ENCODE data around the gene ADM2. TPM values are rescaled to one million over a fixed set of nuclear protein-coding genes. Genes with fewer than 3 reads are reported as not detected.

ADM2 gene
- total RNA-seq, 2 donors from 2014 or later: 6.0 to 7.0 TPM

- Mint-ChIP-seq H3K9me3 (no peaks in the 10 kb centered on the region), H3K36me3 (peaks cover 7 to 22% of the 10 kb centered on the region in 2 donors), H3K27ac (no peak overlapping the region)
- DNase-seq (ENCODE audit: low spot score in 2 of 2) (no peak), ATAC-seq (no peak)
Observed at GRCh38 chr22:50522208-50522805, 41.0 kb downstream of the ADM2 start.

- no peak for ATAC-seq
- peak overlapping the region; percentile 82 to 92 for H3K27ac Mint-ChIP-seq
- peaks cover 7 to 29% of the 10 kb centered on the region in 2 donors for H3K36me3 Mint-ChIP-seq
Observed at GRCh38 chr22:50522806-50523438, 41.6 kb downstream of the ADM2 start.

GRCh38 chr22:50523458-50523805 is 42.1 kb downstream of the ADM2 start:
- ATAC-seq (no peak), DNase-seq (ENCODE audit: low spot score in 2 of 2) (no peak)
- peaks cover 7 to 34% of the 10 kb centered on the region in 2 donors for H3K36me3 Mint-ChIP-seq
- peak overlapping the region; percentile 82 to 92 for H3K27ac Mint-ChIP-seq
- no peaks in the 10 kb centered on the region for H3K9me3 Mint-ChIP-seq

More at GRCh38 chr22:50522806-50523438, 41.6 kb downstream of the ADM2 start:
- H3K9me3 Mint-ChIP-seq: no peaks in the 10 kb centered on the region
- DNase-seq (ENCODE audit: low spot score in 2 of 2): no peak

- H3K27ac Mint-ChIP-seq: peak overlapping the region; percentile 92 to 99
- peaks cover 7 to 38% of the 10 kb centered on the region in 2 donors for H3K36me3 Mint-ChIP-seq
- ATAC-seq (no peak), DNase-seq (ENCODE audit: low spot score in 2 of 2) (no peak)
- H3K9me3 Mint-ChIP-seq: no peaks in the 10 kb centered on the region
Observed at GRCh38 chr22:50523806-50524675, 42.7 kb downstream of the ADM2 start.

- peaks cover 7 to 34% of the 10 kb centered on the region in 2 donors for H3K36me3 Mint-ChIP-seq
- H3K27ac Mint-ChIP-seq: peak overlapping the region; percentile 92 to 99
- ATAC-seq: no peak
- no peaks in the 10 kb centered on the region for H3K9me3 Mint-ChIP-seq
- no peak for DNase-seq (ENCODE audit: low spot score in 2 of 2)
Observed at GRCh38 chr22:50524676-50525103, 43.3 kb downstream of the ADM2 start.

GRCh38 chr22:50525104-50525857 is 43.9 kb downstream of the ADM2 start, which contains the start of gene SCO2:
SCO2 (minus strand) TSS chr22:50525598; CDS start chr22:50524411, 1,187 bp downstream.
- peak; percentile 61 to 62 for ATAC-seq

GRCh38 chr22:50525858-50526107 is 44.4 kb downstream of the ADM2 start:
- H3K36me3 Mint-ChIP-seq: peaks cover 7 to 31% of the 10 kb centered on the region in 2 donors
- no peaks in the 10 kb centered on the region for H3K9me3 Mint-ChIP-seq
- no peak for DNase-seq (ENCODE audit: low spot score in 2 of 2)
- peak overlapping the region; percentile 86 to 92 for H3K27ac Mint-ChIP-seq
- ATAC-seq: no peak

More at GRCh38 chr22:50525104-50525857, 43.9 kb downstream of the ADM2 start, which contains the start of gene SCO2:
- Mint-ChIP-seq H3K27ac (peak within 1 kb of the TSS; percentile 92 to 99), H3K9me3 (no peaks in the 10 kb centered on the region), H3K36me3 (peaks cover 7 to 31% of the 10 kb centered on the region in 2 donors)
- peak; percentile 98 to 99 for DNase-seq (ENCODE audit: low spot score in 2 of 2)

- no peaks in the 10 kb centered on the region for H3K9me3 Mint-ChIP-seq
- H3K36me3 Mint-ChIP-seq: peaks cover 11 to 31% of the 10 kb centered on the region in 2 donors
- H3K27ac Mint-ChIP-seq: peak overlapping the region in 1 of 2 donors; percentile 78
- DNase-seq (ENCODE audit: low spot score in 2 of 2) (peak; percentile 87 to 92), ATAC-seq (peak; percentile 54 to 65)
Observed at GRCh38 chr22:50526108-50526833, 44.9 kb downstream of the ADM2 start.

- peak in 1 of 2 donors; percentile 59 for DNase-seq (ENCODE audit: low spot score in 2 of 2)
Observed at GRCh38 chr22:50526834-50527801, 45.8 kb downstream of the ADM2 start.

GRCh38 chr22:50527921-50528681 is 46.8 kb downstream of the ADM2 start:
- H3K9me3 Mint-ChIP-seq: no peaks in the 10 kb centered on the region
- ATAC-seq: no peak
- no peak for DNase-seq (ENCODE audit: low spot score in 2 of 2)
- H3K27ac Mint-ChIP-seq: peak overlapping the region; percentile 78 to 81
- peaks cover 12 to 38% of the 10 kb centered on the region in 2 donors for H3K36me3 Mint-ChIP-seq

More at GRCh38 chr22:50526834-50527801, 45.8 kb downstream of the ADM2 start:
- peak; percentile 4 to 16 for ATAC-seq
- H3K36me3 Mint-ChIP-seq: peaks cover 12 to 31% of the 10 kb centered on the region in 2 donors
- peak overlapping the region; percentile 78 to 87 for H3K27ac Mint-ChIP-seq
- no peaks in the 10 kb centered on the region for H3K9me3 Mint-ChIP-seq

- no peak for ATAC-seq
- no peak for DNase-seq (ENCODE audit: low spot score in 2 of 2)
- no peaks in the 10 kb centered on the region for H3K9me3 Mint-ChIP-seq
- peaks cover 15 to 42% of the 10 kb centered on the region in 2 donors for H3K36me3 Mint-ChIP-seq
- H3K27ac Mint-ChIP-seq: peak overlapping the region; percentile 57 to 72
Observed at GRCh38 chr22:50528682-50529415, 47.5 kb downstream of the ADM2 start.

- Mint-ChIP-seq H3K36me3 (peaks cover 13 to 40% of the 10 kb centered on the region in 2 donors), H3K27ac (no peak overlapping the region), H3K9me3 (no peaks in the 10 kb centered on the region)
- DNase-seq (ENCODE audit: low spot score in 2 of 2) (peak in 1 of 2 donors; percentile 71), ATAC-seq (no peak)
Observed at GRCh38 chr22:50529416-50529896, 48.1 kb downstream of the ADM2 start.

- Mint-ChIP-seq H3K36me3 (peaks cover 9 to 34% of the 10 kb centered on the region in 2 donors), H3K9me3 (no peaks in the 10 kb centered on the region), H3K27ac (peak within 1 kb of the TSS; percentile 99)
- ATAC-seq (peak; percentile 19 to 34), DNase-seq (ENCODE audit: low spot score in 2 of 2) (peak; percentile 79 to 84)
Observed at GRCh38 chr22:50529897-50530579, 48.7 kb downstream of the ADM2 start, which contains the start of gene TYMP. TYMP (minus strand) TSS chr22:50530012; CDS start chr22:50529709, 303 bp downstream.

Measured in activated naive CD4-positive, alpha-beta T cell treated with anti-CD3 and anti-CD28 coated beads, Interleukin-2, amount 50 U/mL, for 72 hours (primary cell).